ENCODE measurements around the gene KL.

DNA sequence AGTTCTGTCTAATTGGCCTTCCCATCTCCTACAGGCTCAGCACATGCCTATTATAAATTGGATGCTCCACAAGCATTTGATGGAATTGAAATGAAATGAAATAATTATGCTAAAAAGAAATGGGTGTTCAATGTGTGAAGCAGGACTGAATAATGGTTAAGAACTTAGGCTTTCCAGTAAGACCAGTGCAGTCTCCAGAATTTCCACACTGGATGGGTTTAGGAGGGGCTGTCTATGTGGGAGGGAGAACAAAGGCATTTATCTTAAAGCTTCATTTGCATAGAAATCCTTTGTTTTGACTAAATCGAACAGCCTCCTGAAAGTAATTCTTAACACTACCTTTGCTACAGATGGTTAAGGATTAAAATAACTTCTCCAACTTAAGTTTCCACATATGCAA is 47.9 kb upstream of the KL start:
- TF ChIP-seq, protein P1, sequence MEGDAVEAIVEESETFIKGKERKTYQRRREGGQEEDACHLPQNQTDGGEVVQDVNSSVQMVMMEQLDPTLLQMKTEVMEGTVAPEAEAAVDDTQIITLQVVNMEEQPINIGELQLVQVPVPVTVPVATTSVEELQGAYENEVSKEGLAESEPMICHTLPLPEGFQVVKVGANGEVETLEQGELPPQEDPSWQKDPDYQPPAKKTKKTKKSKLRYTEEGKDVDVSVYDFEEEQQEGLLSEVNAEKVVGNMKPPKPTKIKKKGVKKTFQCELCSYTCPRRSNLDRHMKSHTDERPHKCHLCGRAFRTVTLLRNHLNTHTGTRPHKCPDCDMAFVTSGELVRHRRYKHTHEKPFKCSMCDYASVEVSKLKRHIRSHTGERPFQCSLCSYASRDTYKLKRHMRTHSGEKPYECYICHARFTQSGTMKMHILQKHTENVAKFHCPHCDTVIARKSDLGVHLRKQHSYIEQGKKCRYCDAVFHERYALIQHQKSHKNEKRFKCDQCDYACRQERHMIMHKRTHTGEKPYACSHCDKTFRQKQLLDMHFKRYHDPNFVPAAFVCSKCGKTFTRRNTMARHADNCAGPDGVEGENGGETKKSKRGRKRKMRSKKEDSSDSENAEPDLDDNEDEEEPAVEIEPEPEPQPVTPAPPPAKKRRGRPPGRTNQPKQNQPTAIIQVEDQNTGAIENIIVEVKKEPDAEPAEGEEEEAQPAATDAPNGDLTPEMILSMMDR (IDR thresholded peaks at IDR 0.05): no peak
- TF ChIP-seq POLR2A (IDR thresholded peaks at IDR 0.05): no peak

All from adrenal gland (tissue), 5 donors.